HG03571 (cell line): ENCODE measurements around the gene TBC1D8.

Source experiments
- ATAC-seq: cut with Tn5 transposase; IDR thresholded peaks from one replicate; pipeline ENCODE4 v1.9.1; 2021; ENCODE audit not compliant: unreplicated experiment

Gene TBC1D8

DNA sequence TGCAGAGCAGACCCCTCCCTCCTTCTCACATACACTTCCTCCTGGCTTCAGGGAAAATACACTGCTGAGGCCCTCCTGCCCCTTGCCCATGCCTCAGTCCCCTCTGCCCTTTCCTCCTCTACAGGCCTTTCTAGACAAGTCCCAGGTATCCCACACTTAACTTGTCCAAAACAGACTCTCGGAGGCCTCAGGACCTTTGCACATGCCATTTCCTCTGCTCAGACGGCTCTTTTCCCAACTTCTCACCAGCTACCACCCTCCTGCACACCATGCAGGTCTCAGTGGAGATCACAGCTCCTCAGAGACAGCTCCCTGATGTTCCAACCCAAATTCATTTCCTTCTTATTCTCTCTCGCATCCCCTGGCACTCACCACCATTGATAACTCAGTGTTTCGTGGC lies 11.7 kb downstream of the TBC1D8 start:
- ATAC-seq: no peak

GRCh38 chr2:101135412-101136296 lies 15.5 kb downstream of the TBC1D8 start:
- ATAC-seq: no peak

DNA sequence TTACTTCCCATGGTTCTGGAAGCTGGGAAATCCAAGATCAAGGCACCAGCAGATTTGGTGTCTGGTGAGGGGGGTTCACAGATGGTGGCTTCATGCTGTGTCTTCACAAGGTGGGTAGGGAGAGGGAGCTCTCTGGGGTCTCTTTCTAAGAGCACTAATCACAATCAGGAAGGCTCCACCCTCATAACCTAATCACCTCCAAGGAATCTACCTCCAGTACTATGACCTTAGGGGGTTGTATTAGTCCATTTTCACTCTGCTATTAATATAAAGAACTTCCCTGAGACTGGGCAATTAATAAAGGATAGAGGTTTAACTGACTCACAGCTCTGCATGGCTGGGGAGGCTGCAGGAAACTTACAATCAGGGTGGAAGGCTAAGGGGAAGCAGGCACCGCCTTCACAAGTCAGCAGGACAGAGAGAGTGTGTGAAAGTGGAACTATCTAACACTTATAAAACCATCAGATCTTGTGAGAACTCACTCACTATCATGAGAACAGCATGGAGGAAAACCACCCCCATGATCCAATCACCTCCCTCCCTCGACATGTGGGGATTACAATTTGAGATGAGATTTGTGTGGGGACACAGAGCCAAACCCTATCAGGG lies 17.6 kb downstream of the TBC1D8 start:
- no peak for ATAC-seq

DNA sequence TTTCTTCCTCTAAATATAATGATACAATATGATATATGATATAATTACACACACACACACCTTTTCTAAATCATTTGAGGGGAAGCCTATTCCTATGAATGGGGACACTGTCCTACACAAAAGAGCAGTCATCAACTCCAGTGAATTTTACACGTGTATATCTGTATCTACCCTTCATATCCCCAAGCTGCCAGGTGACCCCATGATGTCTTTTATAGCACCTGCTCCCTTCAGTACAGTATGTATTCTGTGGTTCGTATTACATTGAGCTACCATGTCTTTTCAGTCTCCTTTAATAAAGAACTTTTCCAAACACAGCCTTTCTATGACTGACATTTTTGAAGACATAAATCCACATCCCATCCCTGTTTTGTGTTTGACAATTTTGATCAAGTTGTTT lies 19.0 kb downstream of the TBC1D8 start:
- ATAC-seq: no peak

GRCh38 chr2:101130081-101130480 lies 21.1 kb downstream of the TBC1D8 start:
- ATAC-seq: no peak

GRCh38 chr2:101127319-101128056 lies 23.7 kb downstream of the TBC1D8 start:
- no peak for ATAC-seq

- no peak for ATAC-seq
Measured at GRCh38 chr2:101125808-101126207, 25.4 kb downstream of the TBC1D8 start.

GRCh38 chr2:101125374-101125773 lies 25.8 kb downstream of the TBC1D8 start:
- no peak for ATAC-seq

DNA sequence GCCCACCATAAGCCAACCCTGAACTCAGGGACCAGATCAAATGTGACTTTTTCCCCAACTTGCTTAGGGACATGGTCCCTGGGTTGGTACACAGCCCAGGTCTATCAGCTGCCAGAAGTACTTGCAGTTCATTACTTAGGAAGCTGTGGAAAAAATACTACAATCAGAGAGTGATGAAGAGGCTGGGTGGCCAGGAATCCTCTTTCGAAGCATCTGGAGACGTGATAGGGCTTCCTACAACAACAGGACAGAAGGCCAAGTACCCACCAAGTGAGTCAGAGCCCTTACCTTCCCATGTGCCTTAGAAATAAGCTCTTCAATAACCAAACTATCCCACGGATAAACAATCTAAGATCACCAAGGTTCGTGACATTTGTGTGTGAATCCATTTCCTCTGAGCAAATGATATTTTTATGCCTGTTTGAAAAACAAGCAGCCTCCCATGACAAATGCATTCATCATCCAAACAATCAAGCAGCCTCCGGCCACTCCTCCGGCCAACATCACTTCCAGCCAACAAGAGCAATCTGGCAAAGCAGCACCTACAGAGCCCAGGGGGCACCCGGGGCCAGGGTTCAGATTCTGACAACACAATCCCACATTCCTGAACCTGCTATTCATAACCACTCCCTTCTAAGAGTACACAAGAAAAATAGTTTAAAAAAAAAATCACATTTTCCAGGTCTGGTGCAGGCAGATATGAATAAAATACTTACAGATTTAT lies 26.4 kb downstream of the TBC1D8 start:
- no peak for ATAC-seq

GRCh38 chr2:101123795-101124471 lies 27.2 kb downstream of the TBC1D8 start:
- no peak for ATAC-seq

DNA sequence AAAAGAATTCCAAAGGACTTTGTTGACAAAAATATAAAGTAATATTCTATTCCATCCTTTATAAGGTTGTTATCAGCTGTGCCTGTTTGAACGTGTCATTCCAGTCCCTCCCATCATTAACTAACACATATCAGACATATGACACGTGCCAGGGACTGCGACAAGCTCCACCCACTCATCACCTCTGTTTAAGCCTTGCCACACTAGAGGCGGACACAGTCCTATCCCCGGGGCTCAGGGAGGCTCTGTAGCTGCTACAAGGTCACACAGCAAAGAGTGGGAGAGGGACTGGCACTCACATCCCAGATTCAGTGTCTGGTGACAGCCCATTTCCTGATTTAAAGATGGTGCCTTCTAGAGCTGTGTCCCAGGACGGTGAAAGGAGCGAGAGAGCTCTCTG lies 30.0 kb downstream of the TBC1D8 start:
- no peak for ATAC-seq

- ATAC-seq: no peak
Measured at GRCh38 chr2:101120124-101120996, 30.8 kb downstream of the TBC1D8 start.

GRCh38 chr2:101119431-101119830 lies 31.8 kb downstream of the TBC1D8 start:
- no peak for ATAC-seq

DNA sequence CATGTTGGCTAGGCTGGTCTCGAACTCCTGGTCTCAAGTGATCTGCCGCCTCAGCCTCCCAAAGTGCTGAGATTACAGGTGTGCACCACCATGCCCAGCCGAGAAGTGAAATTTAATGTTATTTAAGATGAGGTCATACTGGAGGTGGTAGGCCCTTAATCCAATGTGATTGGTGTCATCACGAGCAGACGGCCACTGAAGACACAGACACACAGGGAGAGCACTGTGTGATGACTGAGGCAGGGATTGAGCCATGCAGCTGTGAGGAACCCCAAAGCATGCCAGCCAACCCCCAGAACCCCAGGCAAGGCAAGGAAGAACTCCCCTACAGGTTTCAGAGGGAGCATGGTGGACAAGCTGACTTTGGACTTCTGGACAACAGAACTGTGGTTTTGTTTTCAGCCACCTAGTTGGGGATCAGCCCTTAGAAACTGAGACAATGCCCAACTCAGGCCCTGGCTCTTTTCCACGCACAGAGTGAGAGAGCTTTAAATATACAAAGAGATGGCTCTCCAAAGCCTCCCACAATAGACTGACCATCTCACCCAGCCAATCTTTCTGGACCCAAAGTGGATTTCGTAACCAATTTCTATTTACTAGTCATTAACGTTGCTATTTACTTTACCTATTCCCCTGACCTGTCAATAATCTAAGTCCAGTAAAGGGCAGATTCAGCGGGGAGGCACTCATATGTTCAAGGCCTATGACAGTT lies 34.2 kb downstream of the TBC1D8 start:
- ATAC-seq: no peak

- ATAC-seq: no peak
Measured at GRCh38 chr2:101116348-101116747, 34.8 kb downstream of the TBC1D8 start.

DNA sequence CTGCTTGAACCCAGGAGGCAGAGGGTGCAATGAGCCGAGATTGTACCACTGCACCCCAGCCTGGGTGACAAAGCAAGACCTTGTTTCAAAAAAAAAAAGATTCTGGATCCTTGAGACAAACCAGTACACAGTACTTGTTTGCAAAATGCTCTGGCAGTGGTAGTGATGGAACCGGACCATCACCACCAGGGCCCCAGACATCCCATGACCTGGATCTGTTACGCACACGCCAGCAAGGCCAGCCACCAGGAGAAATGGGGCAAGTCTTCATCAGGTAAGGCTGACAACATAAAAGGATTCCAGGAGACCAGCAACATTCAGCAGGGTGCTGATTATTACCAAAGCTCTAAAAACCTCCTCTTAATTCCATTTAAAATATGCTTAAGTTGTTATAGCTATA lies 35.5 kb downstream of the TBC1D8 start:
- ATAC-seq: no peak

GRCh38 chr2:101114815-101115214 lies 36.4 kb downstream of the TBC1D8 start:
- ATAC-seq: no peak

GRCh38 chr2:101114268-101114783 lies 36.9 kb downstream of the TBC1D8 start:
- ATAC-seq: no peak
